ENCODE results near the gene CPSF3.
A peak's percentile ranks its signal among the peaks of the same experiment; 100 is the strongest.

CPSF3 gene

DNA sequence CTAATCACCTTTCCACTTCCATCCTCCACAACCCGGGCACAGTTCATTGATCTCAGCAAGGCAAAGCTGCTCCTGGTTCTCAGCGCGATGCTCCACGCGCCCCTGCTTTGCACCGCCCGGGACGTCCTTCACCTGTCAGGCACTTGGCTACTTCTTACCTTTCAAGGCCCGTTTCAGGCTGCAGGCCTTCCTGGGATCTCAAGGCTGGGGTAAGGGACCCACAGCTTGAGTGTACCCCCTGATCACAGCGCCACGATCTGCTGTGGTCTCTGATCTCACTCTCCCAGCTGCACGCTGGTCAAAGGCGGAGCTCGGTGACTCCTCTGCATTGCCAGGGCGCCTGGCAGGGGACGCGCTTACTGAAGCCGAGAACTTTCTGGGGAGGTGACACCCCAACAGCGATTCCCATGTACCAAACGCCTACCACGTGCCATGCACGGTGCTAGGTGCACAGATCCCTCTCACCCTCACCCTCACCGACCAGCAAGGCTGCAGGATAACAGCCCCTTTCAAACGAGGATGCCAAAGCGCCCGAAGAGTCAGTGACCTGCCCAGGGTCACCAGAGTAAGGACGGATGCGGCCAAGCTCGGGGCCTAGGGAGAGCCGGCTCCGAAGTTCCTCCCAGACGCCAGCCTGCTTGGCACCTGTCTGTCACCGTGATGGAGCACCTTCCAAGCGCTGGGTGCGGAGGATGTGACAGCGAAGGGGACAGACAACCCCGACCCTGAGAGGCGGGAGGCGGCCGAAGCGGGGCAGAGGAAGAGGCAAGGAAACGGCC is 944 bp upstream of the CPSF3 start:
- peak; percentile 56 for DNase-seq

- DNase-seq, result no peak
Measured at GRCh38 chr2:9423922-9424272, 443 bp downstream of the CPSF3 start.

DNA sequence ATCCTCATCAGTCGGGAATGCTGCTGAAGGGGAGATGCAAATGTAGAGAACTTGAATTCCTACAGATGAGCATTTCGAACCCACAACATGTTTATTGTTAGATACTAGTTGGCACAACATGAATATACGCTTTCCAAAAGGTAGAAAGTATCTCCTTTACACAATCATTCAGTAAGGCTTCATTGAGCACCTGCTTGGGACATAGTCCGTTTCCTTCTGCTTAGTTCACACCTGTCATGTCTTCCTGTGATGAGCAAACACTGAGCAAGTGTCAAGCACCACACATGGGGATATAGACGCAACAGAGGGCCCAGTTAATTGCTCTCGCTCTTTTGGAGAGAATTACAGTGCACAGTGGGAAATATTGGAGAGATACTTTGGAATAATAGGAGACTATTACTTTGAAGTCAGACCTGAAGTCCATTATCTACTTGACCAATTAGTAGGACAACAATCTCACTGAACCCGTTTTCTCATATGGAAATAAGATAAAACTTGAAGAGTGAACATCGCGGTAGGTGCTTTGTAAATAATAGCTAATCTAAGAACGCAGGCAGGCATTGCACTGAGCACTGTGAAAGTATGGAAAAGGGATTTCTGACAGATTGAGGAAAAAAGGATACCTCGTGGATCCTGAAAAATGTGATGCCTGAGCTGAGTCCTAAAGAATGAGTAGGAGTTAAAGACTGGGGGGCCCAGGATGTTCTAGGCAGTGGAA is 1.2 kb downstream of the CPSF3 start:
- DNase-seq, result no peak

DNA sequence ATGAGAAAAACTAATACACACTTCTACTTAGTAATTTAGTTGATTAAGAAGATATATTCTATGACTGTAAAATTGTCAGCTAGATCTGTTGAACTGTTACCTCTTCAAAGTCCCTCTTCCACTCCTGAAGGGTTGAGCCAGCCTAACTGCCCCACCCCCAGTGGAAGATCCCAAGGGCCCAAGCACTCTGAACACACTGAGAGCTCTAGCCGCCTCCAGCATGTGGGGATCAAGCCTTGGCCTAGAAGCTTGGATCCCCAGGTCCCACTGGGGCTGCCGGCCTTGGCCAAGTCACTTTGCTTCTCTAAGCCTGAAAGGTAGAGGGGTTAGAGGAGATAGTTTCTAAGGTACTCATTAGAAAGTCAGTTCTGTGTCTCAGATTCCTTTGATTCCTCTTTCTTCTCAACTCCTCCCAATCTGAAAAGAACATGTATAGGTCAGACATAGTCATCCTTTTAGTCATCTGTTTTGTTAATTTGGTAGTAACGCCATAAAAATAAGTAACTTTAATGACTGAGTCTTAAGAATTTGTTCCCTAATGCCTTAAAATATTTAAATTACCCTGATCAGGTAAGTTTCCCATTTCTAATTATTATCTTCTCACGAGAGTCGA is 5.6 kb downstream of the CPSF3 start:
- no peak for DNase-seq

- DNase-seq, result no peak
Measured at GRCh38 chr2:9430316-9431293, 7.2 kb downstream of the CPSF3 start.

GRCh38 chr2:9434489-9434888 is 11.0 kb downstream of the CPSF3 start:
- DNase-seq, result no peak

- no peak for DNase-seq
Measured at GRCh38 chr2:9439536-9439935, 16.1 kb downstream of the CPSF3 start.

DNA sequence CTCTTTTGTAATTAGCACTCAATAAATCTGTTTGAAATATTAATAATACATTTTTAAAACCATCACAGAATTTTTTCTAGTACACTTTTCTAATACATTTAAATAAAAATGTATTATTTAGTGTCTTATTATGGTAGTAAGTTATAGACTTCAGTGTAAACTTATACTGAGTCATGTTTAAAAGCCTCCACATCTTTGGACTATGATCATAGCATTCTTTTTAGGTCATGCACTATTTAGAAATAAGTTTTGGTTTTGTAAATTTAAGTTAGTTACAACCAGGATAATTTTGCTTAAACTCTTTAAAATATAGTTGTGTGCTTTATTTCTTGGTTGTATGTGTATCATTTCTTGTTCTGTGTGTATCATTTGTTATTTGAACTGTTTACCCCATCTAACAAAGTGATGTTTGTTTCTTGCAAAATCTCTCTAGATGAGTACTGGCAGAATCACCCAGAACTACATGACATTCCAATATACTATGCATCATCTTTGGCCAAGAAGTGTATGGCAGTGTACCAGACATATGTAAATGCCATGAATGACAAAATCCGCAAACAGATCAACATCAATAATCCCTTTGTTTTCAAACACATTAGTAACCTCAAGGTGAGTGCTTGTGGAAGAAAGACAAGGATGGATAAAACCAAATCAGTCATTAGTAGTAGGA is 16.7 kb downstream of the CPSF3 start:
- DNase-seq, result no peak

DNA sequence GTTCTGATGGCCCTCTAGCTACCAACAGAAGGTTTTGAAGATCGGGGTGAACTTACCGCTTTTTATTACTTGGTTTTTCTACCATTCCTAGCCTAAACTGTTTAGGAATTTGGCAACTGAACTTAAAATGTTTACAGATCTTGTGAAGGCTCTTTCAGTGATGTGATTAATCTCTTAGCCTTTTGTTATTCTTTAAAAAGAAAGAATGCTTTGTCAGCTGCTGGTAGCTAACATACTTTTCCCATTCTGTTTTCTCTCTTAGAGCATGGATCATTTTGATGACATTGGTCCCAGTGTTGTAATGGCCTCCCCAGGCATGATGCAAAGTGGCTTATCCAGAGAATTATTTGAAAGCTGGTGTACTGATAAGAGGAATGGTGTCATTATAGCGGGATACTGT is 18.1 kb downstream of the CPSF3 start:
- DNase-seq, result no peak

DNA sequence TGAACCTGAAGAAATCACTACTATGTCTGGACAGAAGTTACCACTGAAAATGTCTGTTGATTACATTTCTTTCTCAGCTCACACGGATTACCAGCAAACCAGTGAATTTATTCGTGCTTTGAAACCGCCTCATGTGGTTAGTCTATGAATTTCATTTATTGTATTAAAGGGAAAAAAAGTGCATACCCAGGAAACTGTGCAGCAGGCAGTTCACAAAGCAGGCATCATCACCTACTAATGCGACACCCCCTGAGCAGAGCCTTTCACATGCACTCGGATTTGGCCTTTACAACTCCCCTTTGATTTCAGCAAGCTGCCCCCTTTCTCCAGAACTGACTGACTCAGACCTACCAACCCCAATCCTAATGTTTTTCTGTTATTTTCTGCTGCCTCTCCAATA is 20.1 kb downstream of the CPSF3 start:
- no peak for DNase-seq

- no peak for DNase-seq
Measured at GRCh38 chr2:9445089-9445488, 21.6 kb downstream of the CPSF3 start.

DNA sequence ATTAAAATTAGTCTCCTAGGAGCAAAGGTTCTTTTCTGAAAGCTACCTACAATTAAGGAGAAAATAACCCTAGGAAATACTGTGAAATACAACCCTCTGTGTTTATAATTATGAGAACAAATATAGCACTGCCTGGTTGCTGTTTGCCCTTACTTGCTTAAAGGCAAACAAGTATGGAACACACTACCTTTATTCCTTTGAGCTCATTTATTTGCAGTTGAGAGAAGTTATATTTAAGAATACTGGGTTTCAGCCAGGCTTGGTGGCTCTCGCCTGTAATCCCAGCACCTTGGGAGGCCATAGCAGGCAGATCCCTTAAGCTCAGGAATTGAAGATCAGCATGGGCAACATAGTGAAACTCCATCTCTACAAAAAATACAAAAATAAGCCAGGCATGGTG is 27.8 kb downstream of the CPSF3 start:
- no peak for DNase-seq

GRCh38 chr2:9460441-9461017 is 37.1 kb downstream of the CPSF3 start:
- DNase-seq, result no peak

DNA sequence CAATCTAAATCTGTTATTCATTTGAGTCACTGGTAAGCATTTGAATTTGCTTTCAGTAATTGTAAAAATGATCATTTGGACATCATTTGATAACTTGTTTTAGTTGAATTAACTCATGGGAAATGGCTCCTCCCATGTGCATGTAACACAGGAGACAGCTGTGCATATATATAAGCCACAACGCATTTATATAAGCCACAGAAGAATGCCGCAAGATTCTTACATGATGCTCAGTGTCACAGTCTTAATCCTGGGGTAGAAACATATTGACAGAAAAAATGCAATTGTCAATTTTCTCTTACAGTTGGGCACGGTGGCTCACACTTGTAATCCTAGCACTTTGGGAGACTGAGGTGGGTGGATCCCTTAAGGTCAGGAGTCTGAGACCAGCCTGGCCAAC is 37.6 kb downstream of the CPSF3 start:
- no peak for DNase-seq

GRCh38 chr2:9462313-9462712 is 38.9 kb downstream of the CPSF3 start:
- no peak for DNase-seq

- DNase-seq, result no peak
Measured at GRCh38 chr2:9462886-9463697, 39.6 kb downstream of the CPSF3 start.

- DNase-seq, result no peak
Measured at GRCh38 chr2:9463698-9464034, 40.2 kb downstream of the CPSF3 start.

GRCh38 chr2:9465170-9465569 is 41.7 kb downstream of the CPSF3 start:
- no peak for DNase-seq

GRCh38 chr2:9466147-9466683 is 42.8 kb downstream of the CPSF3 start:
- no peak for DNase-seq

DNA sequence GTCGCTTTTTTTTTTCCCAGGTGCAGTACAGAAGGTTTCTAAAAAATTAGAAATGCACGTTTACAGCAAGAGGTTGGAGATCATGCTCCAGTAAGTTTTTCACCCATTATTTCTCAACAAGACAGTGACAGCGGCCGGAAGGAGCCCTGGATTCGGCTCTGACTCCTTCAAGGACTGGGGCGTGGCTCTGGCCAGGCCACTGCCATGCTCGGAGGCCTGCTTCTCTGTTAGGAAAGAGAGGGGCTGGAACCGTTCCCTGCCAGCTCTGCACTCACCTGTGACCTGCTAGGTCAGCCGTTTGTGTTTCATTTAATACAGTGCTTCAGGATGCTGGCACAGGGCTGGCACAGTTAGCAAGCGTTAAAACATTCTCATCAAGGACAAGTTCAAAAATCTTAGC is 44.2 kb downstream of the CPSF3 start:
- no peak for DNase-seq

- DNase-seq, result no peak
Measured at GRCh38 chr2:9471206-9471605, 47.8 kb downstream of the CPSF3 start.

Measured in femur (tissue), 1 donor.